Measurements from ENCODE around the gene TMEM42. TPM values are rescaled to one million over a fixed set of nuclear protein-coding genes. Genes with fewer than 3 reads are reported as not detected.
A peak's percentile ranks its signal among the peaks of the same experiment; 100 is the strongest.
"Not testable (repeated sequence)": the region's sequence is repeated elsewhere in the genome, so short reads cannot be mapped to it uniquely, and the experiment has no call there.

TMEM42 gene
- 21.9 TPM for polyA plus RNA-seq (2013, experiment 1 of 2; ENCODE audit: insufficient read length)
- 20.9 TPM for polyA plus RNA-seq (2013, experiment 2 of 2; ENCODE audit: insufficient read length)

- peak; percentile 91 for DNase-seq
Observed at GRCh38 chr3:44861412-44862225, at the start of gene TMEM42. TSS of gene TMEM42 (plus strand) at chr3:44861912. CDS start at chr3:44861925, 13 bp downstream.

GRCh38 chr3:44814751-44815150, 47.0 kb upstream of the TMEM42 start:
- no peak for DNase-seq

GRCh38 chr3:44816334-44816733, 45.4 kb upstream of the TMEM42 start:
- not testable (repeated sequence) for DNase-seq

- DNase-seq = not testable (repeated sequence)
Observed at GRCh38 chr3:44821206-44821605, 40.5 kb upstream of the TMEM42 start.

- DNase-seq = peak; percentile 75
Observed at GRCh38 chr3:44825264-44825925, 36.3 kb upstream of the TMEM42 start.

GRCh38 chr3:44827196-44827595, 34.5 kb upstream of the TMEM42 start:
- no peak for DNase-seq

- DNase-seq = no peak
Observed at GRCh38 chr3:44831232-44831631, 30.5 kb upstream of the TMEM42 start.

- no peak for DNase-seq
Observed at GRCh38 chr3:44832032-44832431, 29.7 kb upstream of the TMEM42 start.

GRCh38 chr3:44832965-44833364, 28.7 kb upstream of the TMEM42 start:
- no peak for DNase-seq

GRCh38 chr3:44833394-44833793, 28.3 kb upstream of the TMEM42 start:
- no peak for DNase-seq

GRCh38 chr3:44835684-44836083, 26.0 kb upstream of the TMEM42 start:
- DNase-seq = no peak

- no peak for DNase-seq
Observed at GRCh38 chr3:44842376-44842775, 19.3 kb upstream of the TMEM42 start.

GRCh38 chr3:44845528-44846520, 15.9 kb upstream of the TMEM42 start:
- peak; percentile 41 for DNase-seq

GRCh38 chr3:44848634-44849033, 13.1 kb upstream of the TMEM42 start:
- no peak for DNase-seq

- DNase-seq = not testable (repeated sequence)
Observed at GRCh38 chr3:44856663-44857062, 5.0 kb upstream of the TMEM42 start.

- no peak for DNase-seq
Observed at GRCh38 chr3:44860117-44860516, 1.6 kb upstream of the TMEM42 start.

- DNase-seq = no peak
Observed at GRCh38 chr3:44862226-44862637, 520 bp downstream of the TMEM42 start.

- DNase-seq = no peak
Observed at GRCh38 chr3:44865272-44866035, 3.7 kb downstream of the TMEM42 start.

GRCh38 chr3:44867421-44868111, 5.9 kb downstream of the TMEM42 start:
- DNase-seq = no peak

- DNase-seq = no peak
Observed at GRCh38 chr3:44870375-44871061, 8.8 kb downstream of the TMEM42 start.

Data from fibroblast of skin of abdomen (primary cell).